Erythroblast (primary cell): Measurements from ENCODE around the gene SPAG5.

ENCODE experiments used
- DNase-seq, 2 experiments: peaks; one replicate each; lab custom pipeline; 2025; lab: John Stamatoyannopoulos, UW
- GATA1 ChIP-seq: IDR thresholded peaks from 2 replicates; pipeline ENCODE4 v1.6.1; 2011; ENCODE audit warnings: low read depth, mild to moderate bottlenecking, control low read depth, low read length, moderate library complexity
- POLR2A ChIP-seq: IDR thresholded peaks from 2 replicates; pipeline ENCODE4 v1.6.1; 2011; ENCODE audit warnings: mild to moderate bottlenecking, low read length

Gene SPAG5

GRCh38 chr17:28549236-28550132, 49.3 kb downstream of the SPAG5 start:
- no peak for DNase-seq
- TF ChIP-seq POLR2A (no peak), GATA1 (no peak)

GRCh38 chr17:28548417-28549130, 50.3 kb downstream of the SPAG5 start:
- TF ChIP-seq GATA1 (no peak), POLR2A (no peak)
- no peak for DNase-seq

DNA sequence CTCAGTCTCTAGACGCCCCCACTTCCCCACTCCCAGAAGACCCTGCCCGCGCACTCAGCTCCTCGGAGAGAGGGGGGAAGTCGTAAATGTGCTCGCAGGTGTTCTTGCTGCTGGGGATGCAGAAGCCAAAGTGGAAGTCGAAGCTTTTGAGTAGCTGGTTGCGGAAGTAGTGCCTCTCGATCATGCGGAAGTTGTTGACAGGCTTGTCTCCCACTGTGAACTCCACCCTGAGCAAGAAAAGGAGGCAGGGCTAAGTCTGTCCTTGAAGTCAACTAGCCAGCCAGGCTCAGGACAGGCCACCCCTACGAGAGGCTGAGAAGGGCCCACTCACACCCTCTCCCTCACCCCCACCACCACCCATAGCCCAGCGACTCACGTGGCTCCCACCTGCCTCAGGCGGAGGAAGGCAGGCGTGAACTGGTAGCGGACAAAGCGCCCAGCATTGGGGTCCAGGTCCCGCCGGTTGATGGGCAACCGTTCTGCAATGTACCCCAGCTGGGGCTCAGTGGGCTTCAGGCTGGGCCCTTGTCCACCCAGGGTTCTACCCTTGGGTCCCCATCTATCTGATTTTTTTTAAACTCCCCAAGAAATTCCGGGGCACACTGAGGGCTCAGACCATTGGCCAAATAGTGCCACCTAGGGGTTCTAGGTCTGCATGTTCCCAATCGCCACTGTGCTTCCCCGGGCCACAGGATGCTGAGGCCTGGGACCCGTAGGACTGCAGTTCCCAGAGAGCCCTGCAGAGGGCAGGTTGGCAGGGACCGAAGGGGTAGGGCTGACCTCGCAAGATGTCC, 51.0 kb downstream of the SPAG5 start:
- DNase-seq = peak; percentile 73 to 80

DNA sequence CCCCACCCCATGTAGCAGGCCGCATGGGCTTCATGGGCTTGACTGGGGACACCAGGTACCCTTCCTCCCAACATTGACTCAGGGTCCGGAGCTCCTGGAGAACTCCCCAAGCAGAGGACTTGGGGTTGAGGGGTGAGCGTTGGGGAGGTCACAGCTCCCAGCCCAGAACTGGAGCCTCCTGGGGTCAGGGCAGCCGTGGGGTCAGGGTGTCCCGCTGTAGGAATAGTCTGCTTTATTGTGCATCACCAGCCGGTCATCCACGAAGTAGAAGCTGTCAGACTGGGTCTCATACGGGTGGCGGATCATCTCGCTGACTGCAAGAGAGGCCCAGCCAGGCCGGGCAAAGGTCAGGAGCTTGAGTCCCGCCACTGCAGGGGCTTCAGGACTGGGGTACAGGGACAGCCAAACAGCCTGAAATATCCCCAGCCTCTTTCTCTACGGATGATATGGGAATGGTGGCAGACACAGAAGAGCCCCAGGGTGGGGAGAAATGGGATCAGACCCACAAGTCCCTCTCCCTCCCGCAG, 51.7 kb downstream of the SPAG5 start:
- DNase-seq = no peak
- no peak for TF ChIP-seq GATA1

More for the DNA sequence above, 51.0 kb downstream of the SPAG5 start:
- TF ChIP-seq POLR2A (no peak), GATA1 (no peak)

GRCh38 chr17:28545787-28546415, 52.9 kb downstream of the SPAG5 start:
- DNase-seq = no peak

DNA sequence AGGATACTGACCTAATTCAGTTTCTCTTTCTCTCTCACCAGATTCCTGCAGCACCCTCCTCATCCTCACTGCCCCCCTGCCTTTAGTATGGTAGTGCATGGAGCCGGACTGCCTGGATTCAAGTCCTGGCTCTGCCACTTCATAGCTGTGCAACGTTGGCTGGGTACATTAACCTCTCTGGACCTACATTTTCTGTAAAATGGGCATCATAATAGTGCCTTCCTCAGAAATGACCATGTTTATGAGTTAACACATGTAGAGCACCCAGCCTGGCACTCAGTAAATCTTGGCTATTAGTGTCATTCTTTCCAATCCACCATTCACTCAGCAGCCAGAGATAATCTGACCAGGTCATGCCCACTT, 53.7 kb downstream of the SPAG5 start:
- no peak for TF ChIP-seq POLR2A
- no peak for TF ChIP-seq GATA1
- no peak for DNase-seq

More at GRCh38 chr17:28545787-28546415, 52.9 kb downstream of the SPAG5 start:
- no peak for TF ChIP-seq POLR2A
- no peak for TF ChIP-seq GATA1

- TF ChIP-seq POLR2A (no peak), GATA1 (no peak)
- DNase-seq = no peak
Measured at GRCh38 chr17:28544402-28545140, 54.3 kb downstream of the SPAG5 start.

GRCh38 chr17:28541439-28541838, 57.4 kb downstream of the SPAG5 start:
- DNase-seq = no peak
- TF ChIP-seq GATA1 = no peak
- no peak for TF ChIP-seq POLR2A

DNA sequence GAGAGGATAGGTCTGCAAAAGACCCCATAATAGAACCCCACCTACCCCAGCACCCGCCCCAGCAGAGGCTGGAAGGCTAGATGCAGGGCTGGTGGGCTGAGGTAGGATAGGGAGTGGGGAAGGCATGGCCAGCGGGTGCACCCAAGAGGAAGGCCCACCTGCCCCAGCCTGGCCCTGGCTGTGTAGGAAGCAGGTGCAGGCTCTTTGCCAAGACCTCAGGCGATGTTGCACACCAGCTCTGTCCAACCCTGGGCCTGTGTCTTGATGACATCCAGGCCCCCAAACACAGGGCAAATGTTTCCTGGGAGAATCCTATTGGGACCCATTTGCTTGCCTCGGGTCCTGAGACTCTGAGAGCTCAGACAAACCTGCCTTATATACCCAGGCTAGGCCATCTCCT, 58.6 kb downstream of the SPAG5 start:
- DNase-seq = no peak
- TF ChIP-seq GATA1 = no peak

GRCh38 chr17:28538296-28538895, 60.4 kb downstream of the SPAG5 start:
- no peak for DNase-seq
- no peak for TF ChIP-seq POLR2A
- no peak for TF ChIP-seq GATA1

GRCh38 chr17:28537219-28537610, 61.6 kb downstream of the SPAG5 start:
- no peak for DNase-seq
- TF ChIP-seq GATA1 (no peak), POLR2A (no peak)

DNA sequence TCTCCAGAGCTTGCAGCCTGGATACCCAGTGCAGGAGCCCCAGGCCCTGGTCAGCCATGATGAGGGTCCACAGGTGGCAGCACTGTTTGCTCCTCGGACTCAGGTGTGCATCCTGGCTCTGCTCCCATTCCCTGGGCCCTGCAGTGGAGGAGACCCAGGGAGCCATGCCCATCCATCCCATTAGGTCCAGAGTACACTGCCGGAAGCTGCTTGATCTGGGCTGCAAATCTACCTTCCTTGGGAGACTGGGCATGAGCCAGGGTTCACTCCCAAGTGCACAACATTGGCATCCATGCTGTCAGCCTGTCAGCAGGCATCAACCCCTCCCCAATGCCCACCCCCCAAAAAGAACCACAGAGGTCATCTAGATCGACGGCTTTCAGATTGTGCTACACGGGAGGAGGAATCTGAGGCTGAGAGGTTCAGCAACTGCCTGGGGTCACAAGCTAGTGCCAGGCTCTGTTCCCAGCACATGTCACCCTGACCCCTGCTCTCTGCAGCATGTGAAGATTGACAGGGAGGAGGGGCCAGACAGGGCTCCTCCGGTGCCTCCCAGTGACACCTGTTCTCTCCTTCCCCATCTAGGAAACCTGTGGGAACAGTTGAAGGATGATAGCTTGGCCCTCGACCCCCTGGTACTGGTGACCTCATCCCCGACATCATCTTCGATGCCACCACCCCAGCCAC, 62.1 kb downstream of the SPAG5 start:
- TF ChIP-seq POLR2A (no peak), GATA1 (no peak)
- DNase-seq = no peak
